Amniotic stem cell (primary cell): ENCODE results near the gene PSORS1C1.
"Not testable (repeated sequence)": the region's sequence is repeated elsewhere in the genome, so short reads cannot be mapped to it uniquely, and the experiment has no call there.

Source experiments
- DNase-seq: peaks from one replicate; lab custom pipeline; 2025; lab: John Stamatoyannopoulos, UW

The PSORS1C1 gene

DNA sequence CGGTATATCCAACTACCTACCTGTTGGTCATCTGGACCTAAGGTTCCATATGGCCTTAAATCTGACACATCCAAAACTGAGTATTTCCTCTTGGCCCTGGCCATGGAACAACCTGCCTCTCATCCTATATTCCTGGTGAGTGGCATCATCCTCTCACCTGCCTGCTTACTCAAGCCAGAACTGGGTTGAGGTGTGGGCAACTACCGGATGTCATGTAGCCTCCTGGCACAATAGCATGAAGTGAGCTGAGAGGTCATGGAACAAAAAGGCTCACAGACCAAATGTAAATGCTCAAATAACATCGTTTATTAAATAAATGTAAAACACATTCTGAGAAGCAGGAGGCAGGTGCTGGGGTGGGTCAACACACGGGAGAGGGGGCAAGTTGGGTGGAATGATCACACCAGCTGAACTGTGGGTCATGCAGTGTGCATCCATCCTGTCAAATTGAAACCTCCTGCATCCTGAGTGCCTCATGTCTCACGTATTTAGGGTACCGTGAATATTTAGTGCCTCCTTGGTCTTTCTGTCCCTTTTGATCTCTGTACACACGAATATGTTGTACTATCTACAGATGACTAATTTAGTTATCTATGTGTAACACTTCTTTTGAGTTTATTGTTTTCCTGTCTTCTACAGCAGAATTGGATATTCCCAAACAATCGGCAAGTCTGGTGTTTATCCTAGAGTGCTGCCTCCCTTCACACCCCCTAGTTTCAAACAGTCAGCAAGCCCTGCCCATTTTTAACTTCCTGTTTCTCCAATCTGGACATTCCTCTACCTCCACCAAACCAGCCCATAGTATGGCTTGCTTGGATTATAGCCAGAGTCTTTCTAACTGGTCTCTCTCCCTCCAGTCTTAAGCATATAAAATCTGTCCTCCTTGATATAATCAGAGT lies 63.8 kb downstream of the PSORS1C1 start:
- DNase-seq = no peak

DNA sequence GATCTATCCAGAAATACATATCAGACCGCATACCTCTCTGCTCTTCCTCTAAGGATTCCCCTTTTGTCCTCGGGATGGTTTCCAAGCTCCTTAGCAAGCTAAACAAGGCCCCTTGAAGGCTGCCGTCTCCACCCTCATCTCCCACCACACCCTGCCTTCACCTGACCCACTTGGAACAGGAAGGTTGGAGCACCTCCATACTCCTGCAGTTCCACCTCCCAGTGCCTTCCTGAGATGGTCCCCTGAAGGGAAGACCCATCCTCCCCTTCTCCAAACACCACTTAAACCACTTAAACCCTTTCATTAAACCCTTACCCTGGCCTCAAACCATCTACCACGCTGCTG lies 64.4 kb downstream of the PSORS1C1 start:
- no peak for DNase-seq

DNA sequence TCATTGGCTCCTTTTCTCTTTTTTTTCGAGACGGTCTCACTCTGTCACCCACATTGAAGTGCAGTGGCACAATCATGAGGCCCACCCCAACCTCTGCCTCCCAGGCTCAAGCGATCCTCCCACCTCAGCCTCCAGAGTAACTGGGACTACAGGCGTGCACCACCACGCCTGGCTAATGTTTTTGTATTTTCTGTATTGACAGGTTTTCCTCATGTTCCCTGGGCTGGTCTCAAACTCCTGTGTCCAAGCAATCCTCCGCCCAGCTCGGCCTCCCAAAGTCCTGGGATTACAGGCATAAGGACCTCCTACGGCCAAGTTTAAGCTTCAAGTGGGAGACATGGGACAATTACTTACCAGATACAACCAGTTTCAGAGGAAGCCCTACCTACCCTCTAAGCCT lies 65.3 kb downstream of the PSORS1C1 start:
- DNase-seq = no peak

DNA sequence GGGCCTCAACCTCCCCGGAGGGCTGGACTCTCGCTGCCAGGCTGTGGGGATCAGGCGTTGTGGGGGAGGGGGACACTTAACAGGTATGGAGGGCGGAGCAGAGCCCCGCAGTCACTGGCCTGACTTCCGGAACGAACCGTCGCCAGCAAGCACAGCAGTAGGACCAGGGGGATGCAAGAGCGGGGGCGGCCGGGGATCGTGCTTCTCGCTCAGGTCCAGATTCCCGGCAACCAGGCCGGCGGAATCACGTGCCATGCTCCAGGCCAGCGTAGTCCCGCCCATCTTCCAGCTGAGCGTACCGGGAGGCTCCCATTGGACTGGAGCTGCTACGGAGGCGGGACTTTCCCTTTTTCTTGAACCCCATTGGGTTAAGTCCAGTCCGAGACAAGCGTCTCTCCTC lies 65.9 kb downstream of the PSORS1C1 start:
- no peak for DNase-seq

DNA sequence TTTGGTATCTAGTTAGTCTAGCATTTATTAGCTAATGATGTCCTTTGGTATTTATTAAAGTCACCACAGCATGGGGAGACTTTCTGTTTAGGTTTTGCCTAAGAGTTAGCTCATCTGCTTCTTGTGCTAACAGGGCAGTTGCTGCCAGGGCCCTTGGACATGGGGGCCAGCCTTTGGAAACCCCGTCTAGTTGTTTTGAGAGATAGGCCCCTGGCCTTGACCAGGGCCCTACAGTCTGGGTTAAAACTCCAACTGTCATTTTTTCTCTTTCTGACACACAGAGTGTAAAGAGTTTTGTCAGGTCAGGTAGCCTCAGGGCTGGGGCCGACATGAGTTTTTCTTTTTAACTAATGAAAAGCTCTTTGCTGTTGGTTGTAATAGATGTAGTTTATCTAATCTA lies 68.7 kb downstream of the PSORS1C1 start:
- not testable (repeated sequence) for DNase-seq

DNA sequence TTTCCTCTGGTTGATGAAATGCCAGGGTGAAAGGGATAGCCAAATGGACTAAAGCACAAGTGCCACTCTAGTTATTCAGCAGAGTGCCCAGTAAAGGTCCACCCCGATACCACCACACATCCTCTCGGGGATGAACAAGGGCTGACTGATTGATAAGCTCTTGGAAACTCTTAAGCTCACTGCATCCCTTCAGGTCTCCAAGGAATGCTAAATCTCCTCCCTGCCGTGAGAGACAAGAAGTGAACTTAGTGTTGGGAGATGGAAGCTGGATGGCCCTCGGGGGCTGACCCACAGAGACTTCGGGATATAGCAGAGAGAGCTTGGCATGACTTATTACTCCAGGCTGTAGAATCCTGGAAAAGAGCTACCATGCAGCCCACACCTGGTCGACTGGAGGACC lies 69.3 kb downstream of the PSORS1C1 start:
- not testable (repeated sequence) for DNase-seq

DNA sequence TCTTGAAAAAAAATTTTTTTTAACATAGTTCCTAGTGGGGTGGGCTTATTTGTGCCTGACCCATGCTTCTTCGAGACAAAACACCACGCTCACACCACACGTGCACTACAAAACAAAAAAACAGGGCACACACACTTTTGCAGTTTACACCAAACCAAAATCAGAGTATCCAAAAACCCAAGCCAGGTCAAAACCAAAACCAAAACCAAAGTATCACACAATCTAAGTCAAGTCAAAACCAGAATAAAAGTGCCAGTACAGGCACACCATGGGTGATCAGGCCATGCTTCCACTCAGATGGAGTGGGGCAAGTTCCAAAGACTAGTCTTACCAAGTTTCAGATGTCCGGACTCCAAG lies 71.1 kb downstream of the PSORS1C1 start:
- not testable (repeated sequence) for DNase-seq

DNA sequence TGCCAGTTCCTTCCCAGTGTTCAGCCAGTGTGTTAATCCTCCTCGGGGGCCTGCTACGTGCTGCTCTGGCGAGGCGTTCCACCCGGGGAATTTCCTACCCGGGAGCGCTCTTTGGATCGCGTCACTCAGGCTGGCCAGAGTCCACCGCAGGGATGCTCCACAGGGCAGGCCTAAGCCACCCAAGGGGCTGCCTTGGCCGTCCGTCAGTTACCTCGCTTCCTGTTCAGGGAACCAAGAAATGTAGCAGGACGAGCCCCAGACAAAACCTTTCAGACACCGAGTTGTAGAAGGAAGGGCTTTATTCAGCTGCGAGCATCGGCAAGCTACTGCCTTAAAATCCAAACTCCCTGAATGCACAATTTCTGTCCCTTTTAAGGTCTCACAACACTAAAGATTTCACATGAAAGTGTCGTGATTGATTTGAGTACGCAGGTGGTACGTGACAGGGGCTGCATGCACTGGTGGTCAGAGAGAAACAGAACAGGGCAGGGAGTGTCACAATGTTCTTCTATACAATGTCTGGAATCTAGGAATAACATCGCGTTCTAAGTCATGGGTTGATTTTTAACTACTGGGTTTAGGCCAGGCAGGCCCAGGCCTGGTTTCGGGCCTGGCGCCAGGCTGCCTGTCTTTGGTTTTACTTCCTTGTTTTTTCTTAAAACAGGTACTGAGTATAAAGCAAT lies 71.6 kb downstream of the PSORS1C1 start:
- DNase-seq = no peak

DNA sequence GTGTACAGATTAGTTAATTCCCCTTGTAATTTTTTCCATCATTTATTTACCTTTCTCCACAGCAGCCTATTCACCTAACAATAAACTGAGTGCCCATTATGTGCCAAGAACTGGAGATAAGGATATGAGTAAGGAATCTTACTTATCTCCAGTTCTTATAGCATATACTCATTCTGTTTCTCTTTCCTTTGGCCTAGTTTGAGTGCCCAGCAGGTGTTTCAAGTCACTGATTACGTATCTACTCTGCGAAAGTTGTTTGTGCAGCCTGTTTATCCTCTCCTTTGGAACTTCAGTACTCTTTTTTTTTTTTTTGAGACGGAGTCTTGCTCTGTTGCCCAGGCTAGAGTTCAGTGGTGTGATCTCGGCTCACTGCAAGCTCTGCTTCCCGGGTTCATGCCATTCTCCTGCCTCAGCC lies 73.2 kb downstream of the PSORS1C1 start:
- DNase-seq = no peak

DNA sequence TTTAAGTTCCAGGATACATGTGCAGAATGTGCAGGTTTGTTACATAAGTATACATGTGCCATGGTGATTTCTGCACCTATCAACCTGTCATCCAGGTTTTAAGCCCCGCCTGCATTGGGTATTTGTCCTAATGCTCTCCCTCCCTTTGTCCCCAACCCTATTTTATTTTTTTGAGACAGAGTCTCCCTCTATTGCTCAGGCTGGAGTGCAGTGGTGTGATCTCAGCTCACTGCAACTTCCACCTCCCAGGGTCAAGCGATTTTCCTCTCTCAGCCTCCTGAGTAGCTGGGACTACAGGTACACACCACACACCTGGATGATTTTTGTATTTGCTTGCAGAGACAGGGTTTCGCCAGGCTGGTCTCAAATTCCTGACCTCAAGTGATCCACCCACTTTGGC lies 74.6 kb downstream of the PSORS1C1 start:
- DNase-seq = not testable (repeated sequence)
